C4-2B (cell line): ENCODE measurements around the gene MT1G.
A peak's percentile ranks its signal among the peaks of the same experiment; 100 is the strongest.
"Not testable (repeated sequence)": the region's sequence is repeated elsewhere in the genome, so short reads cannot be mapped to it uniquely, and the experiment has no call there.

Experiments used
- H3K27ac ChIP-seq: fragments of 450-650 bp; 2 replicates; pipeline ENCODE4 v1.5.1; 2017
- CTCF ChIP-seq: fragments of 450-650 bp; conservative IDR thresholded peaks from 2 replicates; pipeline ENCODE4 v1.5.1; 2017; ENCODE audit warnings: mild to moderate bottlenecking
- ZFX ChIP-seq: fragments of 450-650 bp; IDR thresholded peaks from 2 replicates; pipeline ENCODE4 v1.6.1; 2017

The MT1G gene

GRCh38 chr16:56669005-56669839, 1.4 kb upstream of the MT1G start, which contains the start of gene MT1H:
TSS of gene MT1H (plus strand) at chr16:56669814. CDS start at chr16:56669885, 71 bp downstream.
- no peak within 1 kb of the TSS for H3K27ac ChIP-seq
- TF ChIP-seq CTCF (no peak), ZFX (no peak)

GRCh38 chr16:56665286-56666261, 2.3 kb downstream of the MT1G start:
- not testable (repeated sequence) for H3K27ac ChIP-seq

- no peak overlapping the region for H3K27ac ChIP-seq
- TF ChIP-seq ZFX (no peak), CTCF (no peak)
These were observed 3.4 kb downstream of the MT1G start for GRCh38 chr16:56664506-56664905.

- no peak overlapping the region for H3K27ac ChIP-seq
- TF ChIP-seq ZFX (no peak), CTCF (no peak)
These were observed 5.2 kb downstream of the MT1G start for GRCh38 chr16:56662357-56663354.

- H3K27ac ChIP-seq = peak overlapping the region; percentile 46
These were observed 9.5 kb downstream of the MT1G start for GRCh38 chr16:56658327-56658875.

GRCh38 chr16:56657555-56658326, 10.1 kb downstream of the MT1G start, which contains the start of gene MT1F:
TSS of gene MT1F (plus strand) at chr16:56657959. CDS start at chr16:56658059, 100 bp downstream.
- H3K27ac ChIP-seq = peak within 1 kb of the TSS; percentile 46
- TF ChIP-seq CTCF (no peak), ZFX (no peak)

More at GRCh38 chr16:56658327-56658875, 9.5 kb downstream of the MT1G start:
- TF ChIP-seq ZFX (no peak), CTCF (no peak)
